ENCODE results near the gene JUNB.

The JUNB gene

DNA sequence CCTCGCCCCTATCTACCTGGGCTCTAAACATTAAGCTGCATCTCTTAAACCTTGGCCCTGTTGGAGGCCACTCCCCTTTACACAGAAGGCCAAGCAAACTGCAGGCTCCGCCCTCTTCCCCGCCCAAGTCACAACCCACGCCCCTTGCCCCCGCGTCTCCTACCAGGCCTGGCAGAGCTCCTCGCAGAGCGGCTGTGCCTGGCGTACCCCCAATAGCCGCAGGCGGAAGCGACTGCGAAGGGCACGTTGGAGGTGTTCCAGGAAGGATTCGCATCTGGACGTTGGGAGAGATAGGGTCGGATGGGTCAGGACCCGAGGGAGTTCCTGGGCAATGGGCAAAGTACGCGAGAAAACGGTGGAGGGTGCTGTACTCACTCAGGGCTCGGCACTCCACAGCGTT is 37.2 kb downstream of the JUNB start:
- H3K4me3 Mint-ChIP-seq = no peak overlapping the region
- DNase-seq (ENCODE audit: low spot score) = peak; percentile 45
- H3K9me3 Mint-ChIP-seq = no peaks in the 10 kb centered on the region
- H3K27ac Mint-ChIP-seq = no peak overlapping the region
- peaks cover 18% of the 10 kb centered on the region for H3K4me1 Mint-ChIP-seq (ENCODE audit: low read depth)
- H3K27me3 Mint-ChIP-seq (ENCODE audit: low read depth) = peaks cover 55% of the 10 kb centered on the region
- no peaks in the 10 kb centered on the region for H3K36me3 Mint-ChIP-seq (ENCODE audit: low read depth)

DNA sequence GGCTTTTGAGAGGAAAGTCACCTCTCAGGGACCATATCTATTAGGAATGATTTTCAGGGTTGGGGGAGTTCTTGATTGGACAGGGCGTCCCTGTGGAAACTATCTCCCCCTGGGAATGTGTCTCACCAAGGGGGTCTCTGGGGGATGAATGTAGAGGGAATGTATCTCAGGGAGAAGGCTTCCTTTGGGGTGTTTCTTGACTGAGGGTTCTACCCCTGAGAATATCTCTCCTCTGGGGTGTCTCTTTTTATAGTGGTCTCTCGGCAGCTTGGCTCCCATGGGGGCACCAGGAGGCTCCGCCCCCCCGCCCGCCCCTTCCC is 42.1 kb downstream of the JUNB start:
- Mint-ChIP-seq H3K36me3 (ENCODE audit: low read depth) (no peaks in the 10 kb centered on the region), H3K27ac (peak overlapping the region; percentile 1), H3K4me1 (ENCODE audit: low read depth) (peaks cover 17% of the 10 kb centered on the region), H3K27me3 (ENCODE audit: low read depth) (peaks cover 72% of the 10 kb centered on the region), H3K9me3 (no peaks in the 10 kb centered on the region), H3K4me3 (peak overlapping the region; percentile 63)
- no peak for DNase-seq (ENCODE audit: low spot score)

DNA sequence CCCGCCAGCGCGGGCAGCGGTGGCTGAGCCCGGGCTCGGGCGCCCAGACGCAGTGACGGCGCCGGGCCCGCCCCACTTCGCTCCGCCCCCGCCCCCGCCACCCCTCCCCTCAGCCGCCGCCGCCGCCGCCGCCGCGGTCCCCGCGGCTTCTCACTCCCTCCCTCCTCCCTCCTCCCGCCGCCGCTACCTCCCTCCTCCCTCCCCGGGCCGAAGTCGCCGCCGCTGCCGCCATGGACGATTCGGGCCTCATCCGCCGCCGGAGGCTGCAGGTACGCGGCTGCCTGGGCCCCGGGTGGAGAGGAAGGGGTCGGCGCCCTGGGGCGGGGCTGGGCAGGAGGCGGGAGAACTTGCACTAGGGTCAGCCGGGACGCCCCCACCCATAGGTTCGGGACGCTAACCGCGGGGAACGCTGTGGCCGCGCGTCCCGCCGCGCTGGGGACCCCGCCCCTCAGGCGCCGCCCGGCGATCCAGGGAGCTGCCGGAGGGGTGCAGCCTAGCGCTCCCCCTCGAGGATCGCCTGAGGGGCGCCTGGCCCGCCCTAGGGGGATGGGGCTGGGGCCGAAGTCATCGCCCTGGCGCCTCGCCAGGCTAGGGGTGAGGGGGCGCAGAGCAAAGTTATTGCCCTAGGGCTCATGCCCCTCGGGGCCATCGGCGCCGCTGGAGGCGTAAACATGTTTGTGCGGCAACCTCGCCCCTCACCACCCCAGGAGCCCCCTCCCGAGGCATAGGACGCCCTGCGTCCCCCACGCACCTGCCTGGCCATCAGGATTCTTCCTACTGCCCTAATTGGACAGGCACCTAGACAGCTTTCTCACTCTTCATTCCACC is 42.7 kb downstream of the JUNB start:
- H3K9me3 Mint-ChIP-seq = no peaks in the 10 kb centered on the region
- peaks cover 70% of the 10 kb centered on the region for H3K27me3 Mint-ChIP-seq (ENCODE audit: low read depth)
- H3K4me3 Mint-ChIP-seq = peak overlapping the region; percentile 57
- H3K36me3 Mint-ChIP-seq (ENCODE audit: low read depth) = no peaks in the 10 kb centered on the region
- peaks cover 18% of the 10 kb centered on the region for H3K4me1 Mint-ChIP-seq (ENCODE audit: low read depth)
- H3K27ac Mint-ChIP-seq = no peak overlapping the region
- DNase-seq (ENCODE audit: low spot score) = peak; percentile 18

DNA sequence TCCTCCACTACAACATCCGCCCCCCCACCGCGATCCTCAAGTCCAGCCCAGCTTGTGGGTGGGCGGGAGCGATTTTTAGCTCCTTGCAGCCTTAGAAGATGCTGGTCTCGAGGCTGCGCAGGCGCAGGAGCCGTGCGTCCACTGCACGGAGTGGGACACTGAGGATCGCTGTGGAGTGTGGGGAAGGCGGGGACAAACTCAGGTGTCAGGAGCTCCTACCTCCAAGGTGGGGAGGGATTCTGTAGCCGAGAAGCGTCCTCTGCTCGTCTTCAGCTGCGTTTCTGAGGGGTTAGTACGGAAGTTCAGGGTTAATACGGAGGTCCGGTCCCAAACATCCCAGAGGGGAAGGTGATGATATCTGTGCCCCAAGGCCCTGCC is 43.3 kb downstream of the JUNB start, which contains the start of gene RTBDN:
RTBDN (minus strand) TSS at position 14 of the 378 bp plus-strand sequence. CDS start 4,600 bp downstream, outside the sequence.
- H3K4me1 Mint-ChIP-seq (ENCODE audit: low read depth) = peaks cover 23% of the 10 kb centered on the region
- H3K27me3 Mint-ChIP-seq (ENCODE audit: low read depth) = peaks cover 71% of the 10 kb centered on the region
- peak within 1 kb of the TSS; percentile 1 for H3K27ac Mint-ChIP-seq
- no peaks in the 10 kb centered on the region for H3K9me3 Mint-ChIP-seq
- peak within 1 kb of the TSS; percentile 63 for H3K4me3 Mint-ChIP-seq
- H3K36me3 Mint-ChIP-seq (ENCODE audit: low read depth) = no peaks in the 10 kb centered on the region
- no peak for DNase-seq (ENCODE audit: low spot score)

DNA sequence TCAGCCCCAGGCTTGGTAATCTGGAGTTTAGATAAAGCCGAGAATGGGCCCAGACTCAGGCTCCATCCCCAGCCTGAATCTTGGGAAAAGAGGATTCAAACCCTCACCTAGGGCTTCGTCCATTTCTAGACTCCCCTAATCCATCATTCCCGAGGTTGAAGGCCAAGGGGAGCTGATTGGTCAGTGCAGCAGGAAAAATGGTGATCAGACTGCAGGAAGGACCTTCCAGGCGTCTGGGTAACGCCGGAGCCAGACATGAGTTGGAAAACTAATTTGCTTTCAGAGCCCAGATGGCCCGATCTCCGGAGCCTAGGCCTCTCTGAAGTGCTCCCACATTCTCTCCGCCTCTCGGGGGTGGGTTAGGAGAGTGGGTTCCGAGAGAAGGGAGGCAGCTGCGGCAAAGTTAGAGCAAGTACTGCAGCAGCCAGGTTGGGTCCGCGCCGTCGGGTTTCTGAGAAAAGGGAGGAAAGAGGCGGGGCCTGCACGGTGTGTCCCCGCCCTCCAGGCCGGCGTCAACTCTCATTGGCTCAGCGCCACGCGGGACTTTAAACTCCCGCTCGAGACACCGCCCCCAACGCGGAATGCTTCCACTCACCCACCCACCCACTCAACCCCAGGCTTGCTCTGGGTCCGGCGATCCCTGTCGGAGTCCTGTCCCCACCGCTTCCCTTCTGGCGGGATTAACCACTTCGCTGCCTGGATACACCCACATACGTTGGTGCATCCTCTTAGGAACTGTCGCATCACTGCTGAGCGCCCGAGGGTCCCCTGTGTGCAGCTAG is 43.9 kb downstream of the JUNB start:
- no peaks in the 10 kb centered on the region for H3K36me3 Mint-ChIP-seq (ENCODE audit: low read depth)
- no peak for DNase-seq (ENCODE audit: low spot score)
- no peaks in the 10 kb centered on the region for H3K9me3 Mint-ChIP-seq
- no peak overlapping the region for H3K4me3 Mint-ChIP-seq
- no peak overlapping the region for H3K27ac Mint-ChIP-seq
- peaks cover 71% of the 10 kb centered on the region for H3K27me3 Mint-ChIP-seq (ENCODE audit: low read depth)
- H3K4me1 Mint-ChIP-seq (ENCODE audit: low read depth) = peaks cover 24% of the 10 kb centered on the region

DNA sequence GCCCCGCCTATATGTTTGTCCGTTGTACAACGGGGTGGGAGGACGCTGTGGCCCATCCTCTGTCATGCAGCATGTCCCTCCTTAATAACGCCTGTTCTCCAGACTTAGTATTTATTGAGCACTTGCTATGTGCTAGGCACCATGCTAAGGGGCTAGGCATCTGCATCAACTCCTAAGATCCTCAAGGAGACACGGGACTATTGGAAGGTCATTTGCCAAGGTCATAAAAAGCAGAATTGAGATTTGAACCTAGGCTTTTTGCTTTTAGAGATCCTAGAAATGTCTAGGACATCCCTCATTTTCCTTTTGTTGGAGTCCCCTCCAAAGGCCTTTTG is 45.2 kb downstream of the JUNB start:
- Mint-ChIP-seq H3K4me1 (ENCODE audit: low read depth) (peaks cover 33% of the 10 kb centered on the region), H3K9me3 (no peaks in the 10 kb centered on the region), H3K4me3 (no peak overlapping the region), H3K36me3 (ENCODE audit: low read depth) (no peaks in the 10 kb centered on the region), H3K27ac (no peak overlapping the region), H3K27me3 (ENCODE audit: low read depth) (peaks cover 78% of the 10 kb centered on the region)
- DNase-seq (ENCODE audit: low spot score) = no peak

DNA sequence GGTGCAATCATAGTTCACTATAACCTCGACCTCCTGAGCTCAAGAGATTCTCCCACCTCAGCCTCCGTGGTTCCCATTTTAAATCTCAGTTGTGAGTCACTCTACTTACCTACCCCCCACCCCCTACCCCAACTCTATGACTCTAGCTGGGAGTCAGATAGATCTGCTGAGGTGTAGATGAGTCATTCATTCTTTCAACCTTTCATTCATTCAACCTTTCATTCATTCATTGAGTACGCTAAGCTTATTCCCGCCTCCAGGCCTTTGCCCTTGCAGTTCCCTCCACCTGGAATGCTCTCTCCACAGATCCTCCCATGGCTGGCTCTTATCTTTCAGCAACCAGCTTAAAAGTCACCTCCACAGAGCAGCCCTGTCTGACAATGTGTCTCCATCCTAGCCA is 45.9 kb downstream of the JUNB start:
- no peaks in the 10 kb centered on the region for H3K9me3 Mint-ChIP-seq
- DNase-seq (ENCODE audit: low spot score) = no peak
- H3K4me3 Mint-ChIP-seq = peak overlapping the region; percentile 24
- H3K27ac Mint-ChIP-seq = no peak overlapping the region
- peaks cover 78% of the 10 kb centered on the region for H3K27me3 Mint-ChIP-seq (ENCODE audit: low read depth)
- H3K36me3 Mint-ChIP-seq (ENCODE audit: low read depth) = no peaks in the 10 kb centered on the region
- H3K4me1 Mint-ChIP-seq (ENCODE audit: low read depth) = peaks cover 38% of the 10 kb centered on the region

DNA sequence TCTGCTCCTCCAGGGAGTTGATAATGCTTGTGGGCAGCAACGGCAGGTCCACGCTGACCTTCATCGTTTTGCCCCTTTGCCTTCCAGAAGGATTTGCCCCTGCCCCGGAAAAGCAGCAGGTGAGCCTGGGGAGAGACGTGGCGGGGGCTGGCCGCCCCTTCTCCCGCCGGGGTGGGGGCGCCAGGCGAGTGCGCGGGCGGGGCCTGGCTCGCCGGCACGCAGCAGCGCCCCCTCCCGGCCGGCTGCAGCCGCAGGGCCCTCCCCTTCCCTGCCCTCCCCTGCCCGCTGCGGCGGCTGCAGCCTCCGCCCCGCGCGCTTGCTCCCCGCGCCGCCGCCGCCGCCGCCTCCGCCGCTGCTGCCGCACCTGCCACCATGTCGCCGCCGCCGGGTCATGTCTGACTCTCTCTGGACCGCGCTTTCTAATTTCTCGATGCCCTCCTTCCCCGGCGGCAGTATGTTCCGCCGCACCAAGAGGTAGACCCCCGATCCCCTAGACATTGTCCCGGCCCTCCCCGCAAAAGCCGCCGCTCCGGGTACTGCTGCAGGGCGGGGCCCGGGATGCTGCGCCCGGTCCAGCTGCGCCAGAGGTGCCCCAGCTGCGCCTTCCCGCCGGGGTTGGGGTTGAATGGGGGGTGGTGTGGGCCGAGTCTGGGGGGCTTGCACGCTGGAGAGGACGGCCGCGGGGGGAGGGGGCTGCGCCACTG is 47.0 kb downstream of the JUNB start, which contains the start of gene MAST1:
MAST1 (plus strand) TSS at position 334 of the 704 bp plus-strand sequence; CDS start at position 392, 58 bp downstream.
- no peaks in the 10 kb centered on the region for H3K9me3 Mint-ChIP-seq
- peak; percentile 56 for DNase-seq (ENCODE audit: low spot score)
- H3K27ac Mint-ChIP-seq = peak within 1 kb of the TSS; percentile 16
- no peaks in the 10 kb centered on the region for H3K36me3 Mint-ChIP-seq (ENCODE audit: low read depth)
- H3K4me1 Mint-ChIP-seq (ENCODE audit: low read depth) = peaks cover 32% of the 10 kb centered on the region
- peaks cover 74% of the 10 kb centered on the region for H3K27me3 Mint-ChIP-seq (ENCODE audit: low read depth)
- H3K4me3 Mint-ChIP-seq = peak within 1 kb of the TSS; percentile 70

DNA sequence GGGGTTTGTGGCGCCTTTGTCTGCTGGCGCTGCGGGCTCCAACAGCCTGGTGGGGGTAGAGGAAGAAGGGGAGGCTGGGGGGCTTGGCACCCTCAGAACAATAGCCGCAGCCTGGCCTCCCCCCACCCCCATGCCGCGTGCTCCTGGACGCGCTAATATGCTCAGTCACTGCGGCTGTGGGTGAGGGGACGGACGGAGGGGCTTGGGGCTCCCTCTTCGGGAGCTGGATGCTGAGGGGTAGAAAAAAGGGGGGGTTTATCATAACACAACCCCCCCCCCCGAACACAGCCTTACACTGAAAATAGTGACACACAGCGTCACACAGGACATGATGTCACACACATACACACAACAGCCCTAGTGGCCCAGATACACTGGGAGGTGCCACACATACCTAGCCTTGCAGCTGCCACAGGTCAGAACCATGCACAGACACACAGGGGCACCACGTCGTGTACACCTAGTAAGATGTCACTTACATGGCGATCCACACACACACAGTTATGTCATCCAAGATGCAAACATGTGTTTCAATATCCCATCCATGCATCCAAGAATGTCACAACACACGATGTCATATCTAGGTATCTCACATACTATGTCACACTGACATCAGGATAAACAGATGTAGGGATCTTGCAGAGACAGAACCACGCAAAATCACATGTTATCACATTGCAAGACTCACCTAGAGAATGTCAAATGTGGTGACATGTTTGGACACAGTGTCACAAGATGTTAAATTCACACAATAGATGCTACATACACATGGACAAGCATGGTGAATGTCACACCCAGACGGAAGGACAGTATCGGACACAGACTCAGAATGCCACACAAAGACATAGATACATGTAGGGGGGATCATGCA is 47.8 kb downstream of the JUNB start:
- Mint-ChIP-seq H3K27me3 (ENCODE audit: low read depth) (peaks cover 73% of the 10 kb centered on the region), H3K9me3 (no peaks in the 10 kb centered on the region), H3K36me3 (ENCODE audit: low read depth) (no peaks in the 10 kb centered on the region), H3K4me3 (peak overlapping the region; percentile 70), H3K27ac (peak overlapping the region; percentile 16), H3K4me1 (ENCODE audit: low read depth) (peaks cover 32% of the 10 kb centered on the region)
- peak; percentile 23 for DNase-seq (ENCODE audit: low spot score)

DNA sequence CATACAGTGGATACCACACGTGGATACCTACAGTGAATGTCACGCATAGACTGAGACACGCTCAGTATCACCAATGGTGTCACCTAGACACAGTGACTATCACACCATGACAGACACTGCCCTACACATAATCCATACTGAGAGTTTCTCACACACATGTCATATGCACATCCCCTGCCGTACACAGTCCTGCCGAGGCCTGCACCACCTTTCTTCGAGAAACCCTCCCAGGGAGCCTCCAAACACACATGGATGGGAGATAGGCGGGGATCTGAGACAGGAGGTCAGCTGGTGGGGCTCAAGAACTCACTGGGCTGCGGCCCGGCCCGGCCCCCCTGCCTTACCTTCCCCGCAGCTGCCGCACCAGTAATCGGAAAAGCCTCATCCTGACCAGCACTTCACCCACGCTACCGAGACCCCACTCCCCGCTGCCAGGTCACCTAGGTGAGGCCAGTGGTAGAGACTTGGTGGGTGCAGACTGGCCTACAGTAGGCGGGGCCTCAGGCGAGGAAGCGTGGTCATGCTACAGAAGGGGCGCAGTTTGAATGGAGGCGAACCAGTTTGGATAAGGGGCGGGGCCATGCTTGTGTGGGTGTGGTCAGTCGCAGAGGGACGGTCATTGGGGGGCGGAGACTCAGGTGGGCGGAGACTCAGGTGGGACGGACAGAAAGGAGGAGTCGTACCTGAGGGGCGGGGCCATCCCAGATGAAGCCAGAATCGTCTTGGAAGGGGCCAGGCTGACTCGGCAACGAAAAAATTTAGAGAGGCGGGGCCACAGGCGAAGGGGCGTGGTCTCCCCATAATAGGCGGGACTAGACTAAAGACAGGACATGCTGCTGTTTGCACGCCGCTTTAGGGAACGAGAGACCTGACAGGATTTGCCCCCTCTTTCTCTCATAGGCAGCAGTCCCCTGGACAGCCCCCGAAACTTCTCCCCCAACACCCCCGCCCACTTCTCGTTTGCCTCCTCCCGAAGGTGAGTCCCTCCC is 49.1 kb downstream of the JUNB start:
- Mint-ChIP-seq H3K27me3 (ENCODE audit: low read depth) (peaks cover 64% of the 10 kb centered on the region), H3K9me3 (no peaks in the 10 kb centered on the region), H3K27ac (no peak overlapping the region), H3K4me3 (peak overlapping the region; percentile 58), H3K4me1 (ENCODE audit: low read depth) (peaks cover 27% of the 10 kb centered on the region), H3K36me3 (ENCODE audit: low read depth) (no peaks in the 10 kb centered on the region)
- DNase-seq (ENCODE audit: low spot score) = peak; percentile 49

DNA sequence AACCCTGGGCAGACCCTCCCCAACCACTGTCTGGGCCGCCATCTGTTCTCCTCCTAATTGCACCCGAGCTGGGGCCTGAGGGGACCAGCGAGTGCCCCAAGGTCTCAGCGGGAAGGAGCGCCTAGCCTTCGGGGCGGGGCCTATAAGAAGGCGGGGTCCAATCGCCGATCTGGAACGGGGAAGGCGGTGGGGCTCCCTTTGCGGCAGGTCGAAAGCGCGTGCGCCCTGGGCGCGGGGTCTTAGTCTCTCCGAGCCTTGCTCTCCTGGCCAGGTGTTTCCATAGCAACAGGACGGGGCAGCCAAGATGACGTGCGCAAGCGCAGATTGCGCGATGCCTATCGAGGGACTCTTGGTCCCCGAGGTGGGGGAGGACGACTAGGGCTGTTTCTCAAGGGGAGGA is 49.8 kb downstream of the JUNB start:
- Mint-ChIP-seq H3K9me3 (no peaks in the 10 kb centered on the region), H3K27me3 (ENCODE audit: low read depth) (peaks cover 57% of the 10 kb centered on the region), H3K4me3 (peak overlapping the region; percentile 58), H3K4me1 (ENCODE audit: low read depth) (peaks cover 24% of the 10 kb centered on the region), H3K36me3 (ENCODE audit: low read depth) (no peaks in the 10 kb centered on the region), H3K27ac (no peak overlapping the region)
- peak; percentile 26 for DNase-seq (ENCODE audit: low spot score)

DNA sequence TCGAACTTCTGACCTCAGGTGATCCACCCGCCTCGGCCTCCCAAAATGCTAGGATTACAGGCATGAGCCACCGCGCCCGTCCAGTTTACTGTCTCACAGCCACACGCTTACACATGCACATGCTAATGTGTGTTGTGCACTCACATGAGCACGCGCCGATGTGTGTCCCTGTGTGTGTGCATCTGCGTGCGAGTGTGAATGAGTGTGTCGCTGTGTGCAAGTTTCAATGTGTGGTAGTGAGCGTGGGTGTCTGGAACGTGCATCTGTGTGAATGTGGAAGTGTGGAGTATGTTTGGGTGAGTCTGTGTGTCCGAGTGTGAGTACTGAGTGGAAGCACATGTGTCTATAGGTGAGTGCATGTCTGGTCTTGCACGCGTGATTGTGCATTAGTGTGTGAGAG is 51.2 kb downstream of the JUNB start:
- no peak overlapping the region for H3K27ac Mint-ChIP-seq
- no peak overlapping the region for H3K4me3 Mint-ChIP-seq
- DNase-seq (ENCODE audit: low spot score) = no peak
- no peaks in the 10 kb centered on the region for H3K9me3 Mint-ChIP-seq
- H3K27me3 Mint-ChIP-seq (ENCODE audit: low read depth) = peaks cover 44% of the 10 kb centered on the region
- no peaks in the 10 kb centered on the region for H3K36me3 Mint-ChIP-seq (ENCODE audit: low read depth)
- peaks cover 23% of the 10 kb centered on the region for H3K4me1 Mint-ChIP-seq (ENCODE audit: low read depth)

Data from T-helper 2 cell treated with Interferon-gamma antibody and Interleukin-4, amounts not matched to agents 5 μg/mL and 100 μg/mL, for 36 hours (primary cell).